ENCODE measurements around the gene SPAG16. TPM values are rescaled to one million over a fixed set of nuclear protein-coding genes. Genes with fewer than 3 reads are reported as not detected.

Gene SPAG16
- total and polyA plus RNA-seq, 8 donors, result 11.1 to 47.4 (median 42.3) TPM

GRCh38 chr2:214104967-214105366, 820.7 kb downstream of the SPAG16 start:
- intact Hi-C loops (cut with DNase I), result no loop called here
- no peaks in the 10 kb centered on the region for H3K9me3 ChIP-seq
- peak in 1 of 4 donors; percentile 37 for DNase-seq
- H3K27me3 ChIP-seq, result no peaks in the 10 kb centered on the region
- H3K4me1 ChIP-seq, result peaks cover 0 to 6% of the 10 kb centered on the region in 2 donors
- no peak overlapping the region for H3K4me3 ChIP-seq
- H3K27ac ChIP-seq, result no peak overlapping the region
- ATAC-seq, result peak; percentile 87
- TF ChIP-seq CTCF (IDR thresholded peaks at IDR 0.05), result no peak
- no peaks in the 10 kb centered on the region for H3K36me3 ChIP-seq

DNA sequence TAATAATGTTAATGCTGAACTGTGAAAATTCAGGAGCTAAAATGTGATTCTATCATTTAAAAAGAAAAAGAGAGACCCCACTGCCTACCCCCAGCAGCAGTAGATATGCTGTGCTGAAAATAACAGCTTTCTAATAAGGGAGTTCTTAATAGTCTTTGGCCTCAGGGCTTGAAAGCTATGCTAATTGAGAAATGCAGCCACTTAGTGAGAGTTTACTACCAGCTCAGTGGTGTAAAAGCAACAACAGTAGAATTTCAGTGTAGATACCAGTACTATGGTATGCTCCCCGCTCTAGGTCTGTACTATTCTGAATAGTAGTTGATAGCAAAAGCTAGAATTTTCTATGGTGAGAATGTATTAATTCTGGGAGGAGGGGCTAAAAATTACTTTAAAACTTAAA, 823.5 kb downstream of the SPAG16 start:
- Histone ChIP-seq H3K4me1 (peaks cover 0 to 5% of the 10 kb centered on the region in 2 donors), H3K4me3 (no peak overlapping the region), H3K9me3 (no peaks in the 10 kb centered on the region), H3K27ac (no peak overlapping the region), H3K27me3 (no peaks in the 10 kb centered on the region), H3K36me3 (no peaks in the 10 kb centered on the region)
- no peak for DNase-seq
- no peak for ATAC-seq
- TF ChIP-seq CTCF (IDR thresholded peaks at IDR 0.05), result no peak
- intact Hi-C loops (cut with DNase I), result no loop called here

- DNase-seq, result no peak
- no peak for ATAC-seq
- no peaks in the 10 kb centered on the region for H3K4me1 ChIP-seq
- intact Hi-C loops (cut with DNase I), result no loop called here
- no peaks in the 10 kb centered on the region for H3K9me3 ChIP-seq
- no peaks in the 10 kb centered on the region for H3K36me3 ChIP-seq
- no peak overlapping the region for H3K27ac ChIP-seq
- no peaks in the 10 kb centered on the region for H3K27me3 ChIP-seq
- no peak overlapping the region for H3K4me3 ChIP-seq
- TF ChIP-seq CTCF (IDR thresholded peaks at IDR 0.05), result no peak
These were observed 824.3 kb downstream of the SPAG16 start for GRCh38 chr2:214108598-214108997.

- Histone ChIP-seq H3K9me3 (peaks cover 0 to 34% of the 10 kb centered on the region in 2 donors), H3K4me1 (no peaks in the 10 kb centered on the region), H3K36me3 (no peaks in the 10 kb centered on the region), H3K27me3 (no peaks in the 10 kb centered on the region), H3K27ac (no peak overlapping the region), H3K4me3 (no peak overlapping the region)
- no peak for ATAC-seq
- no peak for TF ChIP-seq CTCF (IDR thresholded peaks at IDR 0.05)
- no peak for DNase-seq
- intact Hi-C loops (cut with DNase I), result no loop called here
These were observed 832.8 kb downstream of the SPAG16 start for GRCh38 chr2:214117054-214117453.

- no peak overlapping the region for H3K27ac ChIP-seq
- no peak for ATAC-seq
- intact Hi-C loops (cut with DNase I), result no loop called here
- H3K36me3 ChIP-seq, result no peaks in the 10 kb centered on the region
- no peaks in the 10 kb centered on the region for H3K4me1 ChIP-seq
- no peaks in the 10 kb centered on the region for H3K27me3 ChIP-seq
- no peaks in the 10 kb centered on the region for H3K9me3 ChIP-seq
- no peak for TF ChIP-seq CTCF (IDR thresholded peaks at IDR 0.05)
- no peak for DNase-seq
- no peak overlapping the region for H3K4me3 ChIP-seq
These were observed 841.9 kb downstream of the SPAG16 start for GRCh38 chr2:214126135-214126534.
